H1 (cell line): ENCODE measurements around the gene C20orf173. TPM values are rescaled to one million over a fixed set of nuclear protein-coding genes. Genes with fewer than 3 reads are reported as not detected.

Experiments
- CTCF ChIA-PET: fragments of 300-600 bp; sonication (Branson Sonifier 250); formaldehyde crosslinking; loops from one replicate; lab custom pipeline; 2021; ENCODE audit not compliant: partially characterized antibody; lab: Charles Lee
- POLR2A ChIA-PET: fragments of 300-600 bp; sonication (Branson Sonifier 250); formaldehyde crosslinking; loops from one replicate; lab custom pipeline; 2021; ENCODE audit warnings: inconsistent platforms; ENCODE audit not compliant: partially characterized antibody; lab: Charles Lee
- DNase-seq, 2 experiments: peaks; one replicate each; pipeline versions ENCODE4 v3.0.0 to v3.0.0-alpha.2; 2010 to 2022; ENCODE audit warnings: low spot score in 2 of 2, low read depth in 1 of 2, mixed read lengths in 1 of 2
- FAIRE-seq: peaks from 2 replicates; lab custom pipeline; 2011; peaks lifted over from hg19 to GRCh38; lab: Jason Lieb, UNC
- H2AFZ ChIP-seq: 2 replicates; pipeline ENCODE4 v1.8.1; 2012; ENCODE audit warnings: low read length, inconsistent platforms
- H2AK5ac ChIP-seq: 2 replicates; pipeline ENCODE4 v1.6.1; 2013; ENCODE audit warnings: low read depth, low read length
- H2BK120ac ChIP-seq: replicated peaks from 2 replicates; pipeline ENCODE3; 2013; ENCODE audit warnings: low read depth, low read length, inconsistent platforms
- H2BK12ac ChIP-seq: 2 replicates; pipeline ENCODE4 v1.6.1; 2013; ENCODE audit warnings: low read depth, low read length
- H2BK15ac ChIP-seq: 2 replicates; pipeline ENCODE4 v1.6.1; 2013; ENCODE audit warnings: low read length
- H2BK20ac ChIP-seq: 2 replicates; pipeline ENCODE4 v1.6.1; 2013; ENCODE audit warnings: low read length
- H2BK5ac ChIP-seq: 2 replicates; pipeline ENCODE4 v1.6.1; 2013; ENCODE audit warnings: low read depth, low read length
- H3K14ac ChIP-seq: 2 replicates; pipeline ENCODE4 v1.6.1; 2013; ENCODE audit warnings: inconsistent platforms; ENCODE audit not compliant: insufficient read length
- H3K18ac ChIP-seq: 2 replicates; pipeline ENCODE4 v1.6.1; 2013; ENCODE audit warnings: low read length; ENCODE audit errors: extremely low read depth
- H3K23ac ChIP-seq: 2 replicates; pipeline ENCODE4 v1.6.1; 2013; ENCODE audit warnings: inconsistent platforms; ENCODE audit not compliant: insufficient read length
- H3K23me2 ChIP-seq: 2 replicates; pipeline ENCODE4 v1.6.1; 2013; ENCODE audit warnings: low read depth, low read length
- H3K27ac ChIP-seq: 2 replicates; pipeline ENCODE4 v1.6.1; 2011; ENCODE audit warnings: low read depth, low read length, inconsistent platforms
- H3K27me3 ChIP-seq, 4 experiments: replicated peaks in 1 of 4; 1 replicate in 1 of 4; 2 replicates in 3 of 4; pipeline versions ENCODE4 v1.6.1 to v1.8.1; 2011 to 2013; ENCODE audit warnings: low read length in 3 of 4, mild to moderate bottlenecking in 3 of 4, inconsistent platforms in 2 of 4, mixed read lengths in 2 of 4, moderate library complexity in 1 of 4; ENCODE audit not compliant: control insufficient read depth in 3 of 4, insufficient read depth in 3 of 4; ENCODE audit errors: extremely low read depth in 1 of 4
- H3K36me3 ChIP-seq, 4 experiments: 2 replicates each; pipeline versions ENCODE4 v1.6.1 to v1.8.1; 2011 to 2013; ENCODE audit warnings: mild to moderate bottlenecking in 4 of 4, low read length in 3 of 4, moderate library complexity in 2 of 4, control low read depth in 1 of 4, inconsistent platforms in 1 of 4; ENCODE audit not compliant: insufficient read depth in 4 of 4, control insufficient read depth in 2 of 4
- H3K4ac ChIP-seq: replicated peaks from 2 replicates; pipeline ENCODE3; 2013; ENCODE audit warnings: low read length, low read depth, mixed read lengths, inconsistent platforms; ENCODE audit not compliant: insufficient read length
- H3K4me1 ChIP-seq, 4 experiments: replicated peaks in 1 of 4; 1 replicate in 1 of 4; 2 replicates in 3 of 4; pipeline versions ENCODE4 v1.6.1 to v1.8.1; 2011 to 2013; ENCODE audit warnings: low read length in 3 of 4, inconsistent platforms in 2 of 4, mixed read lengths in 1 of 4; ENCODE audit not compliant: insufficient read depth in 4 of 4, control insufficient read depth in 3 of 4
- H3K4me2 ChIP-seq, 2 experiments: 2 replicates each; pipeline versions ENCODE4 v1.6.1 to v1.8.1; 2011 to 2013; ENCODE audit warnings: low read depth in 2 of 2, low read length in 2 of 2, control low read depth in 1 of 2, inconsistent platforms in 1 of 2, mild to moderate bottlenecking in 1 of 2; ENCODE audit not compliant: insufficient read depth in 1 of 2
- H3K4me3 ChIP-seq, 4 experiments: fragments of 200-600, 300-600 bp in 1 of 4; sonication (generic), shearing (Covaris generic), sonication (Bioruptor Twin) in 1 of 4; 2 replicates each; pipeline versions ENCODE4 v1.5.1 to v1.8.1; 2011 to 2016; ENCODE audit warnings: low read length in 4 of 4, low read depth in 3 of 4, control low read depth in 2 of 4, inconsistent platforms in 2 of 4, mild to moderate bottlenecking in 2 of 4, mixed read lengths in 1 of 4, moderate library complexity in 1 of 4; ENCODE audit not compliant: insufficient read depth in 2 of 4; ENCODE audit errors: extremely low read depth in 1 of 4
- H3K56ac ChIP-seq: replicated peaks from 2 replicates; pipeline ENCODE3; 2013; ENCODE audit warnings: low read depth, mild to moderate bottlenecking, mixed read lengths, low read length, inconsistent platforms; ENCODE audit not compliant: insufficient read length
- H3K79me1 ChIP-seq: 2 replicates; pipeline ENCODE4 v1.6.1; 2013; ENCODE audit warnings: low read depth, low read length, control low read depth
- H3K79me2 ChIP-seq, 2 experiments: 2 replicates each; pipeline versions ENCODE4 v1.6.1 to v1.8.1; 2012 to 2013; ENCODE audit warnings: low read length in 2 of 2, mild to moderate bottlenecking in 2 of 2, inconsistent platforms in 1 of 2; ENCODE audit not compliant: insufficient read depth in 2 of 2, control insufficient read depth in 1 of 2
- H3K9ac ChIP-seq, 4 experiments: replicated peaks in 1 of 4; 1 replicate in 1 of 4; 2 replicates in 3 of 4; pipeline versions ENCODE4 v1.6.1 to v1.8.1; 2011 to 2013; ENCODE audit warnings: low read depth in 3 of 4, low read length in 3 of 4, control low read depth in 2 of 4, mild to moderate bottlenecking in 2 of 4, moderate library complexity in 2 of 4, inconsistent platforms in 1 of 4; ENCODE audit errors: extremely low read depth in 1 of 4
- H3K9me3 ChIP-seq, 2 experiments: 2 replicates each; pipeline versions ENCODE4 v1.6.1 to v1.8.1; 2012 to 2013; ENCODE audit warnings: mild to moderate bottlenecking in 2 of 2, moderate library complexity in 2 of 2, control low read depth in 1 of 2, inconsistent platforms in 1 of 2, low read depth in 1 of 2, low read length in 1 of 2, mixed read lengths in 1 of 2; ENCODE audit not compliant: insufficient read depth in 2 of 2
- H4K20me1 ChIP-seq, 2 experiments: replicated peaks in 1 of 2; 2 replicates each; pipeline versions ENCODE3 to v1.8.1; 2011 to 2013; ENCODE audit warnings: inconsistent platforms in 2 of 2, low read length in 2 of 2, mild to moderate bottlenecking in 1 of 2; ENCODE audit not compliant: insufficient read depth in 2 of 2, control insufficient read depth in 1 of 2
- H4K5ac ChIP-seq: 2 replicates; pipeline ENCODE4 v1.6.1; 2013; ENCODE audit warnings: low read length, low read depth, mixed read lengths, inconsistent platforms; ENCODE audit not compliant: insufficient read length
- H4K8ac ChIP-seq: 2 replicates; pipeline ENCODE4 v1.8.0; 2013; ENCODE audit warnings: mild to moderate bottlenecking, moderate library complexity, low read length, inconsistent platforms; ENCODE audit not compliant: insufficient read depth; ENCODE audit errors: extremely low read depth
- H4K91ac ChIP-seq: replicated peaks from 2 replicates; pipeline ENCODE3; 2013; ENCODE audit warnings: low read length, mixed read lengths, inconsistent platforms; ENCODE audit not compliant: insufficient read length
- BACH1 ChIP-seq: IDR thresholded peaks from 2 replicates; pipeline ENCODE4 v1.6.1; 2012; ENCODE audit warnings: low read length, improper control_type of control experiment
- CBX8 ChIP-seq: fragments of 300-800, 300-1000 bp; sonication (generic); IDR thresholded peaks from 2 replicates; pipeline ENCODE4 v1.7.1; 2016; ENCODE audit warnings: low read depth, low read length, borderline replicate concordance
- CTBP2 ChIP-seq: IDR thresholded peaks from 2 replicates; pipeline ENCODE4 v1.7.0; 2011; ENCODE audit warnings: borderline replicate concordance, mild to moderate bottlenecking, moderate library complexity, mixed read lengths, low read length; ENCODE audit not compliant: insufficient read depth, insufficient read length
- JUND ChIP-seq: IDR thresholded peaks from 2 replicates; pipeline ENCODE4 v1.6.1; 2011; ENCODE audit warnings: mild to moderate bottlenecking, improper control_type of control experiment, low read length
- KDM5A ChIP-seq: fragments of 200-600 bp; IDR thresholded peaks from 2 replicates; pipeline ENCODE4 v1.7.1; 2012; ENCODE audit warnings: mild to moderate bottlenecking, low read length, inconsistent platforms, mixed read lengths
- POLR2A ChIP-seq, 2 experiments: IDR thresholded peaks; 1 replicate in 1 of 2; 2 replicates in 1 of 2; pipeline ENCODE4 v1.6.1; 2011; ENCODE audit warnings: low read depth in 2 of 2, low read length in 2 of 2, mild to moderate bottlenecking in 2 of 2; ENCODE audit errors: control extremely low read depth in 1 of 2
- SIN3A ChIP-seq, 2 experiments: IDR thresholded peaks in 1 of 2; conservative IDR thresholded peaks in 1 of 2; 2 replicates each; pipeline ENCODE4 v1.6.1; 2011 to 2012; ENCODE audit warnings: low read length in 2 of 2, improper control_type of control experiment in 1 of 2, low read depth in 1 of 2, mild to moderate bottlenecking in 1 of 2
- SIX5 ChIP-seq: IDR thresholded peaks from 2 replicates; pipeline ENCODE4 v1.6.1; 2011; ENCODE audit warnings: mild to moderate bottlenecking, low read depth, low read length
- SP1 ChIP-seq: IDR thresholded peaks from 2 replicates; pipeline ENCODE4 v1.6.1; 2011; ENCODE audit warnings: low read depth, low read length
- TAF1 ChIP-seq: IDR thresholded peaks from 2 replicates; pipeline ENCODE4 v1.6.1; 2011; ENCODE audit warnings: mild to moderate bottlenecking, low read depth, low read length
- TBP ChIP-seq: IDR thresholded peaks from 2 replicates; pipeline ENCODE4 v1.6.1; 2011; ENCODE audit warnings: low read depth, low read length, improper control_type of control experiment
- TCF12 ChIP-seq: IDR thresholded peaks from 2 replicates; pipeline ENCODE4 v1.6.1; 2011; ENCODE audit warnings: low read depth, mild to moderate bottlenecking, low read length
- TEAD4 ChIP-seq: IDR thresholded peaks from 2 replicates; pipeline ENCODE4 v1.6.1; 2012; ENCODE audit warnings: low read depth, low read length, inconsistent platforms, mixed read lengths
- WGBS, 2 experiments: shearing (Covaris generic) in 1 of 2; methylation state at CpG; one replicate each; pipeline versions ENCODE4 v1.1.6 to v1.1.7; 2013 to 2015; ENCODE audit warnings: low lambda C conversion rate in 2 of 2, mixed read lengths in 2 of 2, inconsistent platforms in 1 of 2, low coverage in 1 of 2, missing lambda C conversion rate in 1 of 2; ENCODE audit not compliant: insufficient replicate concordance in 2 of 2, insufficient coverage in 1 of 2, insufficient read length in 1 of 2; ENCODE audit errors: extremely low coverage in 1 of 2, missing lambda C conversion rate in 1 of 2; 5-methylcytosine and 5-hydroxymethylcytosine counted together
- polyA plus RNA-seq, 7 experiments: library from polyadenylated mRNA; depleted of rRNA in 3 of 7; stranded (reverse) in 5 of 7; unstranded in 2 of 7; fragments of >200 nt in 5 of 7; fragments of 200-250 nt in 2 of 7; gene quantifications; 1 replicate in 5 of 7; 2 replicates in 1 of 7; 4 replicates in 1 of 7; pipeline versions ENCODE4 v1.2.1 to v1.2.3, GENCODE V29; 2011 to 2013; ENCODE audit warnings: missing spikeins in 2 of 7, mixed read lengths in 2 of 7
- total RNA-seq: library from RNA; stranded (reverse); fragmentation: NEBNext Ultra II Directional; extraction: Animal tissue kit (Norgen Biotek cat#: 25700); gene quantifications from 2 replicates; pipeline ENCODE4 v1.2.1, GENCODE V29; 2021
- TF ChIP-seq, protein P1 (sequence below): IDR thresholded peaks from 2 replicates; pipeline ENCODE4 v1.6.1; 2012; ENCODE audit warnings: inconsistent platforms

The C20orf173 gene
- total and polyA plus RNA-seq, 2 of the 8 experiments (the other 6 are each of a cell fraction or from before 2014, with no cell fraction given), result not detected

GRCh38 chr20:35546127-35546526 is 16.7 kb upstream of the C20orf173 start:
- Histone ChIP-seq H3K23me2 (peaks cover 11% of the 10 kb centered on the region), H3K4me1 (peaks cover 1 to 6% (median 3%) of the 10 kb centered on the region in 4 experiments; a peak in 5 of 7 replicates), H3K9ac (no peak overlapping the region), H3K27me3 (no peaks in the 10 kb centered on the region), H3K9me3 (no peaks in the 10 kb centered on the region), H2BK20ac (no peak overlapping the region), H4K8ac (no peak overlapping the region), H3K4ac (no peak overlapping the region), H3K4me3 (no peak overlapping the region), H3K79me1 (peaks cover 6% of the 10 kb centered on the region; the same call in 1 of the 2 replicates), H2BK15ac (no peak overlapping the region), H4K5ac (no peak overlapping the region), H3K27ac (no peak overlapping the region), H3K14ac (no peak overlapping the region), H2AK5ac (no peak overlapping the region), H2BK5ac (no peak overlapping the region), H3K36me3 (peaks cover 11 to 40% (median 21%) of the 10 kb centered on the region in 4 experiments; a peak in 7 of 8 replicates), H3K56ac (no peak overlapping the region), H2BK12ac (no peak overlapping the region), H4K91ac (no peak overlapping the region), H3K4me2 (no peak overlapping the region), H2BK120ac (no peak overlapping the region), H2AFZ (no peak overlapping the region), H4K20me1 (peaks cover 0 to 3% of the 10 kb centered on the region in 2 experiments), H3K18ac (no peak overlapping the region), H3K23ac (no peak overlapping the region), H3K79me2 (peaks cover 0 to 10% of the 10 kb centered on the region in 2 experiments; a peak in 1 of 4 replicates)
- 80% methylated on average over 1 of the region's 1 CpG; no CpG with 5 or more reads in 1 of the 2 experiments for WGBS, 2 experiments
- POLR2A ChIA-PET, result interaction anchor here (1.3 to 2.5 kb wide), 4 partner anchors 8 to 91 kb away, joined by 3 to 18 read pairs (median 6); partner anchors contain the start of gene CEP250
- DNase-seq (no peak), FAIRE-seq (no peak)
- TF ChIP-seq KDM5A (no peak), SIX5 (no peak), SIN3A (conservative IDR thresholded peaks at IDR 0.05 in 1 of 2, IDR thresholded peaks at IDR 0.05 in 1 of 2; ENCODE audit: low read depth in 1 of 2, low read length in 2 of 2) (no peak), TAF1 (no peak), TEAD4 (no peak), JUND (no peak), CBX8 (no peak), CTBP2 (no peak), TBP (no peak), TCF12 (no peak), SP1 (no peak), POLR2A (IDR thresholded peaks at IDR 0.05; ENCODE audit: control extremely low read depth in 1 of 2, low read depth in 2 of 2, low read length in 2 of 2) (no peak), BACH1 (no peak)
- TF ChIP-seq, protein P1, sequence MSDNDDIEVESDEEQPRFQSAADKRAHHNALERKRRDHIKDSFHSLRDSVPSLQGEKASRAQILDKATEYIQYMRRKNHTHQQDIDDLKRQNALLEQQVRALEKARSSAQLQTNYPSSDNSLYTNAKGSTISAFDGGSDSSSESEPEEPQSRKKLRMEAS, result no peak
- CTCF ChIA-PET, result interaction anchor here (0.9 to 1.7 kb wide), 2 partner anchors 34 to 35 kb away, joined by 3 to 4 read pairs; no protein-coding TSS in a partner anchor
